Esophagus mucosa (tissue), 1 donor: ENCODE data around the gene PLA2G4C. TPM values are rescaled to one million over a fixed set of nuclear protein-coding genes. Genes with fewer than 3 reads are reported as not detected.

Source experiments
- ATAC-seq: fragments of 200-7000 bp; cut with Tn5 transposase; one replicate; pipeline ENCODE4 v1.9.1; 2020
- total RNA-seq: library from RNA; stranded (reverse); gene quantifications from one replicate; pipeline ENCODE4 v1.2.4, GENCODE V29; 2023
- donor health status: DM: yes; HTN: yes; CAD: no.

The PLA2G4C gene
- total RNA-seq, 1 donor from 2014 or later, result 0.32 TPM

DNA sequence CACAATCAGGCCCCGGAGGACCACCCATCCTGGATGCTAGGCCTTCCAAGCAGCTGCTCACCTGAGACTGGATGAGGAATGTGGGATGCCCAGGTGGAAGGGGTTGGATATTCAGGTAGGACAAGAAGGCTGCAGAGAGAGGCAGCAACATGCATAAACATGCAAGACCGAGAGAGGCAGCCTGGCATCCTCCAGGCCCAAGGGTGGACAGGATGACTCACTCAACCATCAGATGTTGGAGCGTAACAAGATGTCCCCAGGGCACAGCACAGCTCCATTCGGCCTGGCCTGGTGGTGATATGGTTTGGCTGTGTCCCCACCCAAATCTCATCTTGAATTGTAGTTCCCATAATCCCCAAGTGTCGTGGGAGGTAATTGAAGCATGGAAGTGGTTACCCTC is 56.8 kb downstream of the PLA2G4C start:
- ATAC-seq, result peak; percentile 66

DNA sequence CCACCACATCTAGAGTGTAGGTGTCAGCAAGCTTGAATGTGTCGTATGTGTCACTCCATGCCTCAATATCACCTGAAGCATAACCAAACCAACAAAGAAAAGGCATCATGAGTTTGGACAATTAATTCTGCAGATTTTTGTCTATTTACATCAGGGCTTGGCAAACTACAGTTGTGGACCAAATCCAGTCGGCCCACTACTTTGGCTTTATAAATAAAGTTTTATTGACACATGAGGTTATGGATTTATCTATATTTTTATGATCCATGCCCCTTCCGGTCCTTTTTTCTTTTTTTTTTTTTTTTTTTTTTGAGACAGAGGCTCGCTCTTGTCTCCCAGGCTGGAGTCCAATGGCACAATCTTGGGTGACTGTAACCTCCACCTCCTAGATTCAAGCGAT is 57.5 kb downstream of the PLA2G4C start:
- no peak for ATAC-seq

- ATAC-seq, result no peak
Observed at GRCh38 chr19:48051335-48052033, 59.1 kb downstream of the PLA2G4C start.

DNA sequence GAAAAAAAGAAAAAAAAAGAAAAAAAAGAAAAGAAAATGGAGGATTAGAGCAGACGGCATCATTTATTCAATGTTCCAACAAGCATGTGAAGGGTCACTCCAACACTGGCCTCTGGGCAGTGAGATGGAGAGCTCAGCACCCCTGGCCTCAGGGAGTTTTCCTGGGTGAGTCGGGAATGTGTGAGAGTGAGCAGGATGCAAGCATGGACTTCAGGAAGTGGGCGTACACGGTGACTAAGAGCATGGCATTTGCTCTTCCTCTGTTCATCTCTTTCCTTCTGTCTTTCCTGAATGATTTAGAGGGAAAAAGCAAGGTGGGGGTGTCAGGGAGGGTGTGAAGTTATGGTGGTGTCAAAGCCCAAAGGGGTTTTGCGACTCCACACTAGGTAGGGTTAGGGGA is 66.1 kb downstream of the PLA2G4C start:
- no peak for ATAC-seq

GRCh38 chr19:48043675-48044258 is 66.8 kb downstream of the PLA2G4C start, which contains the start of gene CABP5:
TSS of gene CABP5 (minus strand) at chr19:48044079. CDS start at chr19:48043922, 157 bp downstream.
- ATAC-seq, result no peak

GRCh38 chr19:48041877-48042580 is 68.6 kb downstream of the PLA2G4C start:
- no peak for ATAC-seq

GRCh38 chr19:48036765-48037164 is 73.9 kb downstream of the PLA2G4C start:
- no peak for ATAC-seq

DNA sequence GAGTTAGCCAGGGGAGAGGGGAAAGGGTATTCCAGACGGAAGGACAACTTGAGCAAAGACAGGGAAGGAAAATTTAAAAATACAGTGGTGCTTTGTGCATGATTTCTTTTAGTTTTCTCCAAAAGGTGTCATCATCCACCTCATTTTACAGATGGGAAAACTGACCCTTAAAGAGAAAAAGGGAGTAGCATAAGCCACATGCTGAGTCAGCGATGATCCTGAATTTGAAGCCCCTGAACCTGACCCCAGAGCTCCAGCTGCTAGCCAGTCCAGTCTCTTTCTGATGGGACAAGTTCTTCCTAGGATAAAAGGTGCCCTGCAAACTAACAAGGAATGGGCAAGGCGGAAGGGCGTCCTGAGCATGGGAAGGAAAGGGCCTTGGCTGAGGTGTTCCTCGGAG is 77.0 kb downstream of the PLA2G4C start:
- ATAC-seq, result no peak

DNA sequence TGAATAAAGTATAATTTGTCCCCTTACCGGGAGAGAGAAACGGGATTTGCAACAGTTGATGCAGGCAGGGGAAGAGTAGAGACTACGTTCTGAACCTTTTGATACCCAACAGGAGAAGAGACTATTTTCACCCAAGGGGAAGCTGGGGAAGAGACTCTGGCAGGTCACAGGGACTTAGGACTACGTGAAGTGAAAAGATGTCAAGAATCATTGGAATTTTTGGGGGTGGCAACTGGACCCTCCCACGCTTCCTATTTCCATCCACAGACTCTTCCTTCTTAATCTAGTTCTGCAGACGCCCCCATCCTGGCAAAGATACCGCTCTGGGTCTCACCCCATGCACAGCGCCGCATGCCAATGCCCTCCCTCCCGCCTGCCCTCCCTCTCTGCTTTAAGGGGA is 80.5 kb downstream of the PLA2G4C start:
- no peak for ATAC-seq

GRCh38 chr19:48029431-48029830 is 81.2 kb downstream of the PLA2G4C start:
- ATAC-seq, result no peak

GRCh38 chr19:48025480-48025879 is 85.1 kb downstream of the PLA2G4C start:
- no peak for ATAC-seq

DNA sequence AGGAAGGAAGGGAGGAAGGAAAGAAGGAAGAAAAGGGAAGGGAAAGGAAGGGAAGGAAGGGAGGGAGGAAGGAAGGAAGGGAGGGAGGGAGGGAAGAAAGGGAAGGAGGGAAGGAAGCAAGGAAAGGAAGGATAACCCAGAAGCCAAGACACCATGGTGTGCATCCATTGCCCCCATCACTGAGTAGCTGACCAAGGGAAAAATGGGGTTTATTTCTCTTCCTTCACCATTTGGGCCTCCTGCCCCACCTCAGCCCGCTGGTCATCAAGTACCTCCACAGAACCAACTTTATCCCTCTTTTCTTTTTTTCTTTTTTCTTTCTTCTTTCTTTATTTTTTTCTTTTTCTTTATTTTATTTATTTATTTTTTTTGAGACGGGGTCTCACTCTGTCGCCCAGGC is 87.1 kb downstream of the PLA2G4C start:
- no peak for ATAC-seq

- no peak for ATAC-seq
Observed at GRCh38 chr19:48023011-48023410, 87.6 kb downstream of the PLA2G4C start.

DNA sequence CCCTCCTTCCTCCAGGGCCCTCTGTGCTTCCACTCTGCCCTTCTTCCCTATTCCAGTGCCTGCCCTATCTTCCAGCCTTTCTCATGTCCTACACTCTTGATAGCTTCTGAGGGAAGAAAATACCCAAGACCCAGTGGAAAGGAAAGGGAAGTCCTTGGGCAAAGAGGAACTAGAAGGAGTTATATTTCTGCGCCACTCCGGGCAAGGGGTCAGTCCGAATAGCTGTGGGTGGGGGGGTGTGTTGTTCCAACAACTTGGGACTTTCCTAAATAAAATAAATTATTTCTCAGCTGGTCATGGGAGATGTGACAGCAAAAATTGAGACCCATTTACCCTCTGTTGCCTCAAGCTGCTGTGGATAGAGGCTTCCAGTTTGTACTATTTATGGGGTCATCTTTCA is 89.9 kb downstream of the PLA2G4C start:
- ATAC-seq, result no peak

DNA sequence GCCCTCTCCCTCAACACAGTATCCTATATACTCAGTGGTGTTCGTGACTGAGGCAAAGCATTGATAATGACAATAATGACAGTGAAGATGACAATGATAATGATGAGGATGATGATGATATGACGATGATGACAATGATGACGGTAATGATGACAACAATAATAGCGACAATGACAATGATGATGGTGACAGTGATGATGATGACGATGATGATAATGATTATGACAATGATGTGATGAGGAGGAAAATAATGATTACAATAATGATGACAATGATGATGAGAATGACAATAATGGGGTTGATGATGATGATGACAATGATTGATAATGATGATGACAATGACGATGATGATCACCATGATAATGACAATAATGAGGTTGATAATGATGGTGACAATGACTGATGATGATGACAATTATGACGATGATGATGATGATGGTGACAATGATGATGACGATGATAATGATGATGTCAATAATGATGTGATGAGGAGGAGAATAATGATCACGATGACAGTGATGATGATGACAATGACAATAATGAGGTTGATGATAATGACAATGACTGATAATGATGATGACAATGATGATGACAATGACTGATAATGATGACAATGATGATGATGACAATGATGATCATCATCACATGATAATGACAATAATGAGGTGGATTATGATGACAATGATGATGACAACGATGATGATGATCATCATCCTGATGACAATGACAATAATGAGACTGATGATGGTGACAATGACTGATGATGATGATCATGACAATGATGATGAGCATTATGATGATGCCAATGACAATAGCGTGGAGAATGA is 99.5 kb downstream of the PLA2G4C start:
- no peak for ATAC-seq

DNA sequence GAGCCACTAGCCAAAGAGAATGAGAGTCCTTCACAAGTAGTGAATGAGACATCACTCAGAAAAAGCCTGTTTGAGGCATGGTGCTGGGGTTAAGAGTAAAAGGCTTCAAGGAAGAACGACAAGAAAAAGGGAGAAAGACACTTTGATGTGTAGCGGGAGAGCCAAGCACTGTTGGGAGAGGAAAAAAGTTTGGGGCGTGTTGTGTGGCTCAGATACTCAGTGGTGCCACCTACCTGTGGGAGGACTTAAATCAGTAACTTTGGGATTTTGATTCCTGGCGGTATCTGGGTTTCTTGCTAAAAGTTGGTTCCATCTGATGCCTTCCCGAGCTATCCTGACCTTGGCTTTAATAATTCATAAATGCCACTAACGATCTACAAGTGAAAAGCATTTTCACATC is 103.9 kb downstream of the PLA2G4C start:
- ATAC-seq, result no peak

DNA sequence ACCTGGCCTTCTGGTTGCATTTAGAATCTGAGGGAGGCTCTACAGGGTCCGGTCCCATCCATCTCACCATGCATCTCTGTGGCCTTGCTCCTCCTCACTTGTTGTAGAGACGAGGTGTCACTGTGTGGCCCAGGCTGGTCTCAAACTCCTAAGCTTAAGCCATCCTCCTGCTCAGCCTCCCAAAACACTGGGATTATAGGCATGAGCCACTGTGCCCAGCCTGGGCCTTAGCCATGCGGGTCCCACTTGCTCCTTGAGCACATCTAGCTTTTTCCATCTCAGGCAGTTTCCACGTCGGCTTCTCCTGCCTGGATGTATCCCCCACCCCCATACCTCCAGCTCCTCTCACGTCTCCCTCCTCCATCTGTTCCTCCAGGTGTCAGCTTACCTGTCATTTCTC is 106.4 kb downstream of the PLA2G4C start:
- no peak for ATAC-seq

GRCh38 chr19:48000846-48001245 is 109.8 kb downstream of the PLA2G4C start:
- ATAC-seq, result no peak

DNA sequence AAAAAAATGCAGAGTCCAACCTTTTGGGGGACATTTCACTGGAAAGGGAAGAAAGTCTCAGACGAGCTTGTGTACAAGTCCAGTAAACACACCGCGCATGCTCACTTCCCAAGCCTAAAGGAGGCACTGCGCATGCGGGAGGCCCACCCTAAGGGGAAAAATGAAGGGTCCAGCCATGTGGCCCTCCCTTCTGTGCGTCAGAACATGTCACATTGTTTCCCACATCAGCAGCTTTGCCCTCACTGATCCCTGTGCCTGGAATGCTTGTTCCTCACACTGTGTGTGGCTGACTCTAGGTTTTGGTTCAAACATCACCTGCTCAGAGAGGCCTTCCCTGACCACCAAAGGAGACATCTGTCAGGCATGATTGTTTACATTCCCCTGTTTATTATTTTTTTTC is 111.8 kb downstream of the PLA2G4C start:
- ATAC-seq, result no peak
